EL (cell line): ENCODE measurements around the gene ZBTB32.
"Not testable (repeated sequence)": the region's sequence is repeated elsewhere in the genome, so short reads cannot be mapped to it uniquely, and the experiment has no call there.

ENCODE experiments used
- DNase-seq: peaks from one replicate; pipeline ENCODE4 v3.0.0-alpha.2; 2016

The ZBTB32 gene

GRCh38 chr19:35722461-35722860 is 18.1 kb downstream of the ZBTB32 start:
- DNase-seq = no peak

- no peak for DNase-seq
These were observed 18.5 kb downstream of the ZBTB32 start for GRCh38 chr19:35722897-35723296.

DNA sequence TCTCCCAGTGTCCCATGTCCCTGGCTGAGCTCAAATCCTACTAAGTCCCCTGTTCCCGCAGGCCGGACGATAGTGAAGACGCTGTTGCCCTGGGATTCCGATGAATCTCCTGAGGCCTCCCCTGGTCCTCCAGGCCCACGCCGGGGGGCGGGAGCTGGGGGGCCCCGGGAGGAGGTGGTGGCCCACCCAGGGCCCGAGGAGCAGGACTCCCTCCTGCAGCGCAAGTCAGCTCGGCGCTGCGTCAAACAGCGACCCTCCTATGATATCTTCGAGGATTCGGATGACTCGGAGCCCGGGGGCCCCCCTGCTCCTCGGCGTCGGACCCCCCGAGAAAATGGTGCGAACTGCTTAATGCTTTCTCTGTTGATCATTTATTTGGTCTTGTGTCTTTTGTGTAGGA is 19.3 kb downstream of the ZBTB32 start:
- no peak for DNase-seq

DNA sequence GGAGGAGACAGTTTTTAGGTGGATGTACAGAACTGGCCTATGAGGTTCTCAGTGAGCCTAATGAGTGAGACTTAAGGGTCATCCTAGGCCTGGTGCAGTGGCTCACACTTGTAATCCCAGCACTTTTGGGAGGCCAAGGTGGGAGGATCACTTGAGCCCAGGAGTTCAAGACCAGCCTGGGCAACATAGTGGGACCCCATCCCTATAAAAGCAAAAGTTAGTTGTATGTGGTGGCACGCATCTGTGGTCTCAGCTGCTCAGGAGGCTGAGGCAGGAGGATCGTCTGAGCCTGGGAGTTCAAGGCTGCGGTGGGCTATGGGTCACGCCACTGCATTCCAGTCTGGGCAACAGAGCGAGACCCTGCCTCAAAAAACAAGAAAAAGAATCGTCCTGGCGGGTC is 19.8 kb downstream of the ZBTB32 start:
- DNase-seq = not testable (repeated sequence)

GRCh38 chr19:35724560-35724959 is 20.2 kb downstream of the ZBTB32 start:
- no peak for DNase-seq

DNA sequence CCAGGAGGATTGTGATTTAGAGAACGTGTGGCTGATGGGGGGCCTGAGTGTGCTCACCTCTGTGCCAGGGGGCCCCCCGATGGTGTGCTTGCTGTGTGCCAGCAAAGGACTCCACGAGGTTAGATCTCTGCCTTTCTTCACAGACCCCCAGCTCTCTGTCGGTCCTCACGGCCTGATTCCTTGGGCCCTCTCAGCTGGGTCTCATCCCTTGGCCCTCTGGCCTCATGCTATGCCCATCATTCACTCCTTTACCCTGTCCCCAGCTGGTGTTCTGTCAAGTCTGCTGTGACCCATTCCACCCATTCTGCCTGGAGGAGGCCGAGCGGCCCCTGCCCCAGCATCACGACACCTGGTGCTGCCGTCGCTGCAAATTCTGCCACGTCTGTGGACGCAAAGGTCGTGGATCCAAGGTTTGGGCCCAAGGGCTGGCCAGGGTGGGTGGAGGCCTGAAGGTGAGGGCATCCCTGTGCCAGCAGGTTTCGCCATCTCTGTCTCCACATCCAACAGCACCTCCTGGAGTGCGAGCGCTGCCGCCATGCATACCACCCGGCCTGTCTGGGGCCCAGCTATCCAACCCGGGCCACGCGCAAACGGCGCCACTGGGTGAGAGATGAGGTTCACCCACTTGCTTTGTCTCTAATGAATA is 21.0 kb downstream of the ZBTB32 start:
- no peak for DNase-seq

GRCh38 chr19:35727053-35727955 is 22.9 kb downstream of the ZBTB32 start:
- DNase-seq = no peak

GRCh38 chr19:35727956-35728706 is 23.8 kb downstream of the ZBTB32 start:
- DNase-seq = no peak

- DNase-seq = no peak
These were observed 24.7 kb downstream of the ZBTB32 start for GRCh38 chr19:35729021-35729420.

DNA sequence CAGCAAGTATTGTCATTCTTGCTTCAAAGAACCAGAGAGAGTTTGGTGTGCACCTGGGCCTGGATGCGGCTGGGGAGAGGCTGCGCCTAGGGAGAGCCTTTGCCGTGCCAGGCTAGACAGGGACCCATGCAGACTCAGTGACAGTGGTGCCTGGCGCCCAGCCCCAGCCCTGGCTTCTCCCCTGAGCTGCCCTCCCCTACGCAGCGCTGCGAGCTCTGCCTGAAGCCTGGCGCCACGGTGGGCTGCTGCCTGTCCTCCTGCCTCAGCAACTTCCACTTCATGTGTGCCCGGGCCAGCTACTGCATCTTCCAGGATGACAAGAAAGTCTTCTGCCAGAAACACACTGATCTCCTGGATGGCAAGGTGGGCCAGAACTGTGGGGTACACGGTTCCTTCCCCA is 25.4 kb downstream of the ZBTB32 start:
- DNase-seq = no peak

GRCh38 chr19:35730326-35730725 is 26.0 kb downstream of the ZBTB32 start:
- DNase-seq = no peak

DNA sequence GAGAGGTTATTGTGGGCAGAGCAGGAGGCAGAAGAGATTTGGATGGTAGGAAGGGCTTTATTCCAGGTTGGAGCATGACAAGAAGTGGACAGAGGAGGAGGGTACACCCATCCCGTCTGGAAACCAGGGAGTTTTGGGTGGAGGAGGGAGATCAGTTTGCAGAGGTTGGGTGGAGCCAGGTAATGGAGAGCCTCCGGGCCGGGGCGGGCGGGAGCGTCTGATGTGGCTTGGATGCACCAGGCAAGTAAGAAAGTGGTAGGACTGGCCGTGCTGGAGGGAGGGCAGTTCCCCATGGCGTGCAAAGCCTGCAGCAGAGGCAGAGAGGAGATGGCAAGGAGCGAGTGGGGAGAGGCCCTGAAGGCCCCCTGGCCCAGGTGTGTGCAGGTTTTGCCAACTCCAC is 27.0 kb downstream of the ZBTB32 start:
- DNase-seq = no peak

GRCh38 chr19:35731779-35732405 is 27.5 kb downstream of the ZBTB32 start:
- no peak for DNase-seq

GRCh38 chr19:35732540-35733179 is 28.3 kb downstream of the ZBTB32 start:
- DNase-seq = no peak

GRCh38 chr19:35733180-35734125 is 29.1 kb downstream of the ZBTB32 start:
- DNase-seq = no peak

- no peak for DNase-seq
These were observed 29.9 kb downstream of the ZBTB32 start for GRCh38 chr19:35734273-35734672.

DNA sequence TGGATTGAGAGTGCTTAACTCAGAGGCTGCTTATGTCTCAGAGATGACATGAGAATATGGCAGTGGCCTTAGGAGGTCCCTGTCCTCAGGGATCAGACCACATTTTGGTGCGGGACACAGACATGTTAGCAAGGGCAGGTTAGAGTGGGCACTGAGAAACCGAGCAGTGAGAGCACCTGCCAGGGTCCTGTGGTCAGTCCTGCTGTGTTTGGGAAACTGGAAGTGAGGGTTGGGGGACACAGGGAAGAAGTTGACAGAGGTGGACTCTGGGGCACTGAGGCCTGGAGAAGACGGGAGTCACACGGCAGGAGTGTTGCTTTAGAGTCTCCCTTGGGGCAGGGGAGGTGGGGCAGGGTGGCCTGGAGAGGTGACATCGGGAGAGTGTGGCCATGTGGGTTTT is 30.5 kb downstream of the ZBTB32 start:
- no peak for DNase-seq

DNA sequence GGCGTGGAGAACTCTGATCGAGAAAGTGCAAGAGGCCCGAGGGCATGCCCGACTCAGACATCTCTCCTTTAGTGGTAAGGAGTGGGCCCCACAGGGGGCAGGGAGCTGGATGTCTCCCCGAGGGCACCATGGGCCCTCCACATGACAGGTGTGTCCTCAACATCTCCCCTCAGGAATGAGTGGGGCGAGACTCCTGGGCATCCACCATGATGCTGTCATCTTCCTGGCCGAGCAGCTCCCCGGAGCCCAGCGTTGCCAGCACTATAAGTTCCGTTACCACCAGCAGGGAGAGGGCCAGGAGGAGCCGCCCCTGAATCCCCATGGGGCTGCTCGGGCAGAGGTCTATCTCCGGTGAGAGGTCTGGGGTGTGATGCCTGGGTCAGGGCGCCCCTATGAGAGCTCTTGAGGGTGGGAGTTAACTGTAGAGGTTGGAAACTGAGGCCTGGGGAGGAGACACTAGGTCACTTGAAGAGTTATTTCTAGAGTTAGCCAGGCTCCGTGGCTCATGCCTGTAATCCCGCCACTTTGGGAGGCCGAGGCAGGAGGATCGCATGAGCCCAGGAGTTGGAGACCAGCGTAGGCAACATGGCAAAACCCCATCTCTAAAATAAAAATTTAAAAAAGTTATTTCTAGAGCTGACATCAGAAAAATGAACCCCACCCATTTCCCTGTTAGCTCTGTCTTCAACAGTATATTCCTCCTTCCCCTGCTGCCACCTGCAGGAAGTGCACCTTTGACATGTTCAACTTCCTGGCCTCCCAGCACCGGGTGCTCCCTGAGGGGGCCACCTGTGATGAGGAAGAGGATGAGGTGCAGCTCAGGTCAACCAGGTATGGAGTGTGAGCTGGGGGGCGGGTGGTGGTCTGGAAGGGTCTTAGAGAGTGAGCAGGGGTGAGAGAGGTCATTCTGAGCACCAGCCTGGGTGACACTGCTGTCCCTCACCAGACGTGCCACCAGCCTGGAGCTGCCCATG is 32.8 kb downstream of the ZBTB32 start:
- DNase-seq = no peak

DNA sequence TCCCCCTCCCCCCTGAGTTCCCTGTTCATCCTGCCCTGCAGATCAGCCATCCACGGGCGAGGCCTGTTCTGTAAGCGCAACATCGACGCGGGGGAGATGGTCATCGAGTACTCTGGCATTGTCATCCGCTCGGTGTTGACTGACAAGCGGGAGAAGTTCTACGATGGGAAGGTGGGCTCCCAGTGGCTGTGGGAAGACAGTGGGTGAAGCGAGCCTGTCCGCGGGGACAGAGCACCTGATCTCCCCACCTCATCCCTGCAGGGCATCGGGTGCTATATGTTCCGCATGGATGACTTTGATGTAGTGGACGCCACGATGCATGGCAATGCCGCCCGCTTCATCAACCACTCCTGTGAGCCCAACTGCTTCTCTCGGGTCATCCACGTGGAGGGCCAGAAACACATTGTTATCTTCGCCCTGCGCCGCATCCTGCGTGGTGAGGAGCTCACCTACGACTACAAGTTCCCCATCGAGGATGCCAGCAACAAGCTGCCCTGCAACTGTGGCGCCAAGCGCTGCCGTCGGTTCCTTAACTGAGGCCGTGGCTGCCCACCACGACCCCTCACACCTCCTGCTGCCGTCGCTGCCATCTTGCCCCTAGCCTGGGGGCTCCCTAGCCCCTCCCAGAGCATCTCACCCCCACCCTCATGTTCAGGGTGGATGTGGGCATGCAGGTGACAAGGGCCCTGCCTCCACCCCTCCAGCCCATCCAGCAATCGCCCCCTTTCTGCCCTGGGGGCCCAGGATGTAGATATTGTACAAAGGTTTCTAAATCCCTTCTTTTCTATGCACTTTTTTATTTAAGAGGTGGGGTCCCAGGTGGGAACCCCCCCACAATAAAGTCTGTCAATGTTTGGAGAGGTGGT is 33.9 kb downstream of the ZBTB32 start:
- no peak for DNase-seq
